ENCODE measurements around the gene ACCSL. TPM values are rescaled to one million over a fixed set of nuclear protein-coding genes. Genes with fewer than 3 reads are reported as not detected.

Gene ACCSL
- polyA plus RNA-seq, 1 donor (not counting 4 experiments of a cell fraction or from before 2014, with no cell fraction given) = not detected

DNA sequence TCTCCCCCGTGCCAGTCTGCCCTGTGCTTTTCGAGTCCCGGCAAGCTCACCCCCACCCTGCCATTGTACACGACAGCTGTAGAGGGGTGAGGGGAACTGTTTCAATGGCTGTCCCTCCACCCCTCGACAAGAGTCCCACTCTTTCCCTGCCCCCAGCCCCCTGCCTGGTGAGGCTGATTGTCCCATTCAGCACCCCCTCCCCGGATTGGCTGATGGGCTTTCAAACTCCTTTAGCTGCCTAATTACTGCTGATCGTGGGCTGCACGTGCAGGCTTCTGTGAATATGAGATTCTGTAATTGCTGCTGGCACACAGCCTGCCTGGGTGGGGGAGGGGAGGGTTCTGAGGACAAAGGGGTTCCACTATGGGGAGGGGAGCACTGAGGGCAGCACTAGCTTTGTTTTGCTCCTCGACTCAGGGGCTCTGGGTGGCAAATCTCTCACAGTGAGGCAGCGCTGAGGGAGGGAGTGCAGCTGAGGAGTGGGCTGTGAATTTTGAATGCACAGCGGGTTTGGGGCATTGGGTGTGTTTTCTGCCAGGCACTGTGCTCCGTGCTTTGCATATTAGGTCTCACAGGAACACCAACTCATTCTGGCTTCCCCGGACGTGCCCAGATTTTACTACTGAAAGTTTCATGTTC is 42.6 kb upstream of the ACCSL start:
- Histone ChIP-seq H2AFZ (ENCODE audit: control insufficient read depth, low read length) (no peak overlapping the region), H3K27me3 (ENCODE audit: control insufficient read depth, extremely low read depth, insufficient read depth, low read length) (peaks cover 4% of the 10 kb centered on the region), H3K9me3 (ENCODE audit: control insufficient read depth, low read depth, low read length) (no peaks in the 10 kb centered on the region), H3K36me3 (ENCODE audit: control insufficient read depth in 2 of 2, extremely low read depth in 1 of 2, insufficient read depth in 2 of 2, low read length in 2 of 2) (no peaks in the 10 kb centered on the region), H3K4me3 (ENCODE audit: control insufficient read depth in 2 of 3, extremely low read depth in 1 of 3, insufficient read depth in 2 of 3, low read depth in 1 of 3, low read length in 3 of 3) (no peak overlapping the region), H3K27ac (ENCODE audit: control insufficient read depth, insufficient read depth, low read length) (no peak overlapping the region), H3K4me1 (ENCODE audit: control insufficient read depth, extremely low read depth, insufficient read depth, low read length) (no peaks in the 10 kb centered on the region), H3K9me1 (ENCODE audit: control insufficient read depth, extremely low read depth, insufficient read depth, low read length) (no peaks in the 10 kb centered on the region), H3K9ac (ENCODE audit: control insufficient read depth, extremely low read depth, insufficient read depth, low read length) (no peak overlapping the region), H3K4me2 (ENCODE audit: control insufficient read depth, extremely low read depth, insufficient read depth, low read depth, low read length) (no peak overlapping the region), H3K79me2 (ENCODE audit: control insufficient read depth, insufficient read depth, low read length) (no peaks in the 10 kb centered on the region), H4K20me1 (ENCODE audit: control insufficient read depth, extremely low read depth, insufficient read depth, low read length) (no peaks in the 10 kb centered on the region)
- DNase-seq (ENCODE audit: low read depth, low spot score) (no peak), FAIRE-seq (no peak)
- TF ChIP-seq EZH2 (IDR thresholded peaks at IDR 0.05; ENCODE audit: low read length) = no peak
- TF ChIP-seq, protein P1, sequence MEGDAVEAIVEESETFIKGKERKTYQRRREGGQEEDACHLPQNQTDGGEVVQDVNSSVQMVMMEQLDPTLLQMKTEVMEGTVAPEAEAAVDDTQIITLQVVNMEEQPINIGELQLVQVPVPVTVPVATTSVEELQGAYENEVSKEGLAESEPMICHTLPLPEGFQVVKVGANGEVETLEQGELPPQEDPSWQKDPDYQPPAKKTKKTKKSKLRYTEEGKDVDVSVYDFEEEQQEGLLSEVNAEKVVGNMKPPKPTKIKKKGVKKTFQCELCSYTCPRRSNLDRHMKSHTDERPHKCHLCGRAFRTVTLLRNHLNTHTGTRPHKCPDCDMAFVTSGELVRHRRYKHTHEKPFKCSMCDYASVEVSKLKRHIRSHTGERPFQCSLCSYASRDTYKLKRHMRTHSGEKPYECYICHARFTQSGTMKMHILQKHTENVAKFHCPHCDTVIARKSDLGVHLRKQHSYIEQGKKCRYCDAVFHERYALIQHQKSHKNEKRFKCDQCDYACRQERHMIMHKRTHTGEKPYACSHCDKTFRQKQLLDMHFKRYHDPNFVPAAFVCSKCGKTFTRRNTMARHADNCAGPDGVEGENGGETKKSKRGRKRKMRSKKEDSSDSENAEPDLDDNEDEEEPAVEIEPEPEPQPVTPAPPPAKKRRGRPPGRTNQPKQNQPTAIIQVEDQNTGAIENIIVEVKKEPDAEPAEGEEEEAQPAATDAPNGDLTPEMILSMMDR (optimal IDR thresholded peaks at IDR 0.05 in 1 of 3, IDR thresholded peaks at IDR 0.05 in 1 of 3, conservative IDR thresholded peaks at IDR 0.05 in 1 of 3; ENCODE audit: extremely low read depth in 1 of 3, insufficient read depth in 2 of 3, low read length in 3 of 3) = no peak
- dilution Hi-C loops (cut with MboI; ENCODE audit: extremely low pct_ligation_motif_present, low sequenced_read_pairs) = no loop called here

DNA sequence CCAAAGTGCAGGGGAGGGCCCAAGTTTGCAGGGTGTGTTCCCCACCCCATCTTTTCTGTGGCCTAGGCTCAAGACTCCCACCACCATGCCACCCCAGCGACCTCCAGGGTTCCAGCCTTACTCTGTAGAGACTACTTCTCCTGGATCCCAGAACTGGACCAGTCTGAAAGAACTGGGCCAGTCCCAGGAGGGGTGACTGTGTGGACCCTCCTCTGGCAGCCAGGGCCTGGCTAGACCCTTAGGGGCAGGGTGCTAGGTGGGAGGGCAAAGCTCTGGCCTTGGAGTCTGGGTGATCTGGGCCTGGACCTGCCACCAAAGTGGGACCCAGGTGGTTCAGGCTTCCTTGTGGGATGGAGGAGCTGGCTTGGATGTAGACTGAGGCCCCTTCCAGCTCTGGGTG is 41.8 kb upstream of the ACCSL start:
- Histone ChIP-seq H3K4me1 (ENCODE audit: control insufficient read depth, extremely low read depth, insufficient read depth, low read length) (no peaks in the 10 kb centered on the region), H2AFZ (ENCODE audit: control insufficient read depth, low read length) (no peak overlapping the region), H3K4me3 (ENCODE audit: control insufficient read depth in 2 of 3, extremely low read depth in 1 of 3, insufficient read depth in 2 of 3, low read depth in 1 of 3, low read length in 3 of 3) (no peak overlapping the region), H3K9me1 (ENCODE audit: control insufficient read depth, extremely low read depth, insufficient read depth, low read length) (no peaks in the 10 kb centered on the region), H3K9ac (ENCODE audit: control insufficient read depth, extremely low read depth, insufficient read depth, low read length) (no peak overlapping the region), H3K27ac (ENCODE audit: control insufficient read depth, insufficient read depth, low read length) (no peak overlapping the region), H3K27me3 (ENCODE audit: control insufficient read depth, extremely low read depth, insufficient read depth, low read length) (peaks cover 6% of the 10 kb centered on the region), H3K4me2 (ENCODE audit: control insufficient read depth, extremely low read depth, insufficient read depth, low read depth, low read length) (no peak overlapping the region), H3K9me3 (ENCODE audit: control insufficient read depth, low read depth, low read length) (no peaks in the 10 kb centered on the region), H3K79me2 (ENCODE audit: control insufficient read depth, insufficient read depth, low read length) (no peaks in the 10 kb centered on the region), H4K20me1 (ENCODE audit: control insufficient read depth, extremely low read depth, insufficient read depth, low read length) (no peaks in the 10 kb centered on the region), H3K36me3 (ENCODE audit: control insufficient read depth in 2 of 2, extremely low read depth in 1 of 2, insufficient read depth in 2 of 2, low read length in 2 of 2) (no peaks in the 10 kb centered on the region)
- dilution Hi-C loops (cut with MboI; ENCODE audit: extremely low pct_ligation_motif_present, low sequenced_read_pairs) = no loop called here
- no peak for DNase-seq (ENCODE audit: low read depth, low spot score)
- FAIRE-seq = no peak
- TF ChIP-seq EZH2 (IDR thresholded peaks at IDR 0.05; ENCODE audit: low read length) = no peak

DNA sequence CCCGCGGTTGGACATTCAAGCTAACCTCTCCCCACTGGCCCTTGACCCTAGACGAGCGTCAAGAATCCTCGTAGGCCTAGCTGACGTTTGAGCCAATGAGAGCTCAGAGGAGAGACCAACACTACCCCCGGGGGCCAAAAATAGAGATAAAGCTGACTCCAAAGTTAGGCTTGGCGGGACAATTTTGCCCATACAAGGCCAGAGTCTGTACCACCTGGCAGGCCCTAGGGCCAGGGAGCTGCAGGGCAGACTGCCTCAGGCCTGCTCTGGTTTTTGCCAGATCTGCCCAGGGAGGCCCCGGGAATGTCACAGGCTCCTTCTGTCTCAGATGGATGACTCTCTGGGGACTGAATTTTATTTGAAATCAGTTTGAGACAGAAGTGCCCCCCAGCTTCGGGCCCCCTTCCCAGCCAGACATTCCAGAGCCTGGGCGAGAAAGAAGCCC is 40.8 kb upstream of the ACCSL start:
- TF ChIP-seq, protein P1 (optimal IDR thresholded peaks at IDR 0.05 in 1 of 3, IDR thresholded peaks at IDR 0.05 in 1 of 3, conservative IDR thresholded peaks at IDR 0.05 in 1 of 3; ENCODE audit: extremely low read depth in 1 of 3, insufficient read depth in 2 of 3, low read length in 3 of 3) = no peak
- TF ChIP-seq EZH2 (IDR thresholded peaks at IDR 0.05; ENCODE audit: low read length) = no peak
- FAIRE-seq (no peak), DNase-seq (ENCODE audit: low read depth, low spot score) (no peak)
- peaks cover 10% of the 10 kb centered on the region for H3K27me3 ChIP-seq (ENCODE audit: control insufficient read depth, extremely low read depth, insufficient read depth, low read length)
- H3K9me3 ChIP-seq (ENCODE audit: control insufficient read depth, low read depth, low read length) = no peaks in the 10 kb centered on the region
- H3K9me1 ChIP-seq (ENCODE audit: control insufficient read depth, extremely low read depth, insufficient read depth, low read length) = no peaks in the 10 kb centered on the region
- dilution Hi-C loops (cut with MboI; ENCODE audit: extremely low pct_ligation_motif_present, low sequenced_read_pairs) = no loop called here
- no peak overlapping the region for H3K4me2 ChIP-seq (ENCODE audit: control insufficient read depth, extremely low read depth, insufficient read depth, low read depth, low read length)
- H3K79me2 ChIP-seq (ENCODE audit: control insufficient read depth, insufficient read depth, low read length) = no peaks in the 10 kb centered on the region
- no peaks in the 10 kb centered on the region for H3K4me1 ChIP-seq (ENCODE audit: control insufficient read depth, extremely low read depth, insufficient read depth, low read length)
- no peaks in the 10 kb centered on the region for H3K36me3 ChIP-seq (ENCODE audit: control insufficient read depth in 2 of 2, extremely low read depth in 1 of 2, insufficient read depth in 2 of 2, low read length in 2 of 2)
- H3K4me3 ChIP-seq (ENCODE audit: control insufficient read depth in 2 of 3, extremely low read depth in 1 of 3, insufficient read depth in 2 of 3, low read depth in 1 of 3, low read length in 3 of 3) = no peak overlapping the region
- H4K20me1 ChIP-seq (ENCODE audit: control insufficient read depth, extremely low read depth, insufficient read depth, low read length) = no peaks in the 10 kb centered on the region
- H3K9ac ChIP-seq (ENCODE audit: control insufficient read depth, extremely low read depth, insufficient read depth, low read length) = no peak overlapping the region
- no peak overlapping the region for H2AFZ ChIP-seq (ENCODE audit: control insufficient read depth, low read length)
- no peak overlapping the region for H3K27ac ChIP-seq (ENCODE audit: control insufficient read depth, insufficient read depth, low read length)
